K562 (cell line): ENCODE data around the gene NUCKS1. TPM values are rescaled to one million over a fixed set of nuclear protein-coding genes. Genes with fewer than 3 reads are reported as not detected.

ENCODE experiments used
- BRCA1 ChIP-seq, 2 experiments: fragments of 450-650 bp in 1 of 2; sonication (generic) in 1 of 2; formaldehyde crosslinking in 1 of 2; IDR thresholded peaks; 2 replicates each; pipeline versions ENCODE4 v1.5.0 to v1.6.1; 2017 to 2020; ENCODE audit warnings: mild to moderate bottlenecking in 1 of 2, missing genetic modification reagents in 1 of 2
- CC2D1A ChIP-seq: fragments of 450-650 bp; IDR thresholded peaks from 2 replicates; pipeline ENCODE4 v1.6.1; 2017; ENCODE audit warnings: mild to moderate bottlenecking
- CREM ChIP-seq: IDR thresholded peaks from 2 replicates; pipeline ENCODE4 v1.6.1; 2014; ENCODE audit warnings: antibody characterized with exemption, low read depth
- CTBP1 ChIP-seq: fragments of 450-650 bp; IDR thresholded peaks from 2 replicates; pipeline ENCODE4 v1.6.1; 2016; ENCODE audit warnings: borderline replicate concordance
- GTF2F1 ChIP-seq: IDR thresholded peaks from 2 replicates; pipeline ENCODE4 v1.6.1; 2011; ENCODE audit warnings: low read depth, low read length, improper control_type of control experiment
- ILF3 ChIP-seq: fragments of 450-650 bp; IDR thresholded peaks from 2 replicates; pipeline ENCODE4 v1.6.1; 2018; ENCODE audit warnings: antibody characterized with exemption, mild to moderate bottlenecking, moderate library complexity, borderline replicate concordance
- L3MBTL2 ChIP-seq: fragments of 450-650 bp; IDR thresholded peaks from 2 replicates; pipeline ENCODE4 v1.6.1; 2016; ENCODE audit warnings: mild to moderate bottlenecking, moderate library complexity
- NEUROD1 ChIP-seq: fragments of 150-350 bp; IDR thresholded peaks from 2 replicates; pipeline ENCODE4 v1.6.1; 2014; ENCODE audit warnings: borderline replicate concordance, low read length, low read depth; ENCODE audit not compliant: partially characterized antibody
- NFYB ChIP-seq: IDR thresholded peaks from 2 replicates; pipeline ENCODE4 v1.6.1; 2011; ENCODE audit warnings: mild to moderate bottlenecking, moderate library complexity; ENCODE audit not compliant: insufficient read length; ENCODE audit errors: extremely low read depth
- NONO ChIP-seq, 2 experiments: fragments of 200-400 bp in 1 of 2; fragments of 450-650 bp in 1 of 2; formaldehyde crosslinking in 1 of 2; IDR thresholded peaks; 2 replicates each; pipeline ENCODE4 v1.6.1; 2017; ENCODE audit warnings: low read depth in 2 of 2, mild to moderate bottlenecking in 2 of 2, moderate library complexity in 2 of 2, low read length in 1 of 2
- PTBP1 ChIP-seq: fragments of 200-400 bp; formaldehyde crosslinking; IDR thresholded peaks from 2 replicates; pipeline ENCODE4 v1.6.1; 2017; ENCODE audit warnings: low read depth, low read length
- RBBP5 ChIP-seq: fragments of 200-600 bp; sonication (generic); IDR thresholded peaks from 2 replicates; pipeline ENCODE4 v1.6.1; 2012; ENCODE audit warnings: borderline replicate concordance, mild to moderate bottlenecking, low read length, control low read depth, inconsistent platforms; ENCODE audit not compliant: insufficient read depth, poor library complexity, severe bottlenecking
- RHOXF2B ChIP-seq: fragments of 250-450 bp; sonication (Bioruptor Pico); conservative IDR thresholded peaks from 2 replicates; pipeline ENCODE4 v1.5.1; 2021
- SOX6 ChIP-seq: fragments of 450-650 bp; IDR thresholded peaks from 2 replicates; pipeline ENCODE4 v1.6.1; 2014; ENCODE audit warnings: mild to moderate bottlenecking
- STAT5A ChIP-seq: IDR thresholded peaks from 2 replicates; pipeline ENCODE4 v1.6.1; 2012; ENCODE audit warnings: low read length, inconsistent platforms, borderline replicate concordance
- TCF3 ChIP-seq: sonication (generic); formaldehyde crosslinking; IDR thresholded peaks from 2 replicates; pipeline ENCODE4 v1.4.0; 2020; ENCODE audit warnings: mild to moderate bottlenecking, missing genetic modification reagents
- ZC3H8 ChIP-seq: fragments of 450-650 bp; IDR thresholded peaks from 2 replicates; pipeline ENCODE4 v1.6.1; 2017
- ZNF121 ChIP-seq: sonication (generic); formaldehyde crosslinking; conservative IDR thresholded peaks from 2 replicates; pipeline ENCODE4 v1.8.0; 2022; ENCODE audit warnings: missing genetic modification reagents
- ZNF507 ChIP-seq: conservative IDR thresholded peaks from 2 replicates; pipeline ENCODE4 v1.6.1; 2017; ENCODE audit warnings: missing genetic modification characterization, missing compliant biosample characterization
- ZNF830 ChIP-seq: fragments of 250-450 bp; sonication (Bioruptor Pico); IDR thresholded peaks from 2 replicates; pipeline ENCODE4 v1.5.0; 2021; ENCODE audit warnings: mild to moderate bottlenecking
- polyA plus RNA-seq, 8 experiments: library from polyadenylated mRNA; depleted of rRNA in 4 of 8; stranded (reverse) in 5 of 8; unstranded in 3 of 8; fragments of >200 nt; fragmentation: Nextera tagmentation in 2 of 8; fragmentation: Illumina TruSeq in 1 of 8; extraction: Ambion mirVana in 2 of 8; extraction: Trizol in 1 of 8; gene quantifications; 2 replicates each; pipeline versions ENCODE4 v1.2.1 to v1.2.3, GENCODE V29; 2011 to 2014; ENCODE audit warnings: inconsistent platforms in 1 of 8, missing spikeins in 1 of 8
- total RNA-seq, 7 experiments: library from RNA; depleted of rRNA in 6 of 7; stranded (reverse); fragments of >200 nt in 6 of 7; fragmentation: Illumina TruSeq in 2 of 7; extraction: Trizol in 2 of 7; gene quantifications; 2 replicates each; pipeline versions ENCODE4 v1.2.1 to v1.2.3, GENCODE V29; 2011 to 2021; ENCODE audit warnings: low replicate concordance in 1 of 7
- TF ChIP-seq, protein P1 (sequence below): fragments of 450-650 bp; IDR thresholded peaks from one replicate; pipeline ENCODE4 v1.6.1; 2018; ENCODE audit warnings: mild to moderate bottlenecking, moderate library complexity; ENCODE audit not compliant: partially characterized antibody
- TF ChIP-seq, protein P2 (sequence below): fragments of 250-450 bp; sonication (Bioruptor Pico); IDR thresholded peaks from 2 replicates; pipeline ENCODE4 v1.4.0; 2020; ENCODE audit warnings: mild to moderate bottlenecking
- TF ChIP-seq, protein P3 (sequence below): fragments of 250-450 bp; sonication (Bioruptor Pico); IDR thresholded peaks from 2 replicates; pipeline ENCODE4 v1.9.0; 2021; ENCODE audit warnings: mild to moderate bottlenecking

The NUCKS1 gene
- total and polyA plus RNA-seq, 9 of the 15 experiments (the other 6 are each of a cell fraction or from before 2014, with no cell fraction given), result 66.7 to 244 (median 149) TPM

DNA sequence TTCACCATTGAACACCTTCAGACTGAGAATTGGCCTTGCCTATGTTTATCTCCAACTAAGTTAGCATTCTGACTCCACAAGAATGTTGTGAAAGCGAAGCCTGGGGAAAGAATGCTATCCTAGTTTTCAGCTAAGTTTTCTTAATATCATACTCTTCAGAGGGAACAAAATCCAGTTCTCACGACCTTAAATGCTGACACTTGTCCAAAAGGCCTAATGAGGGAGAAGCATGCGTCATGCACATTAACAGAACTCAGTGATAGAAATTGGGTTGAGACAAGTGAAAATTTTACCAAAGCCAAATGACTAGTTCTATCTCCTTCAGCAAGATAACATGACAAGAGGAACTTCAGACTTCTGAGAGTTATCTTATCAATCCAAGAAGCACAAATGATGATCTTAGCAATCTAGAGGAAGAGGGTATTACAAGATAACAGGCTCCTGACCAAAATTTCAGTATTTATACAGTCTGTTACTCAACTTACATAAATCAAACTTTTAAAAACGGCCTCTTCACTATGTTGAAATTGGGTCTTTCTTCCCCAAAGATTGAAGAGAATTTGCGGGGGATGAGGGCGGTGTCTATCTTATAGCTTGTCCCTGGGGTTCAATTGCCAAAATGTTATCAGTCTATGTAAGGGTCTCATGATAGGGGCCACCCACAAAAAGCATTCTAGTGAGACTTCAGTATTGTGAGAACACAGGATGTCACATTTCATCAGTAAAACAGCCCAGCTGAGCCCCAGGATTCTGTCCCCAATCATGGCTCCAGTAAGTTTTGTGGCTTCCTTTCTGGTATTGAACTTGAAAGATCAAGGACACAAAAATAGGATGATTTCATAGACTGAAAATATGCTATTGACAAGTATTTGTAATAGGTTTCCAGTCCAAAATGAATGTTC lies 43.1 kb downstream of the NUCKS1 start (continued):
- no peak for TF ChIP-seq RBBP5
- TF ChIP-seq L3MBTL2, result no peak
- no peak; a peak in 1 of 4 replicates for TF ChIP-seq NONO (IDR thresholded peaks at IDR 0.05; ENCODE audit: low read depth in 2 of 2, low read length in 1 of 2)
- TF ChIP-seq PTBP1, result no peak
- TF ChIP-seq ZC3H8, result no peak
- TF ChIP-seq, protein P1, sequence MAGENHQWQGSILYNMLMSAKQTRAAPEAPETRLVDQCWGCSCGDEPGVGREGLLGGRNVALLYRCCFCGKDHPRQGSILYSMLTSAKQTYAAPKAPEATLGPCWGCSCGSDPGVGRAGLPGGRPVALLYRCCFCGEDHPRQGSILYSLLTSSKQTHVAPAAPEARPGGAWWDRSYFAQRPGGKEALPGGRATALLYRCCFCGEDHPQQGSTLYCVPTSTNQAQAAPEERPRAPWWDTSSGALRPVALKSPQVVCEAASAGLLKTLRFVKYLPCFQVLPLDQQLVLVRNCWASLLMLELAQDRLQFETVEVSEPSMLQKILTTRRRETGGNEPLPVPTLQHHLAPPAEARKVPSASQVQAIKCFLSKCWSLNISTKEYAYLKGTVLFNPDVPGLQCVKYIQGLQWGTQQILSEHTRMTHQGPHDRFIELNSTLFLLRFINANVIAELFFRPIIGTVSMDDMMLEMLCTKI, result no peak
- TF ChIP-seq ZNF830, result no peak
- no peak for TF ChIP-seq BRCA1 (IDR thresholded peaks at IDR 0.05)
- no peak for TF ChIP-seq BRCA1 (CRISPR knock-in tag; IDR thresholded peaks at IDR 0.05)
- no peak for TF ChIP-seq NFYB
- no peak for TF ChIP-seq ZNF507 (tag)
- TF ChIP-seq TCF3 (CRISPR knock-in tag), result peak; percentile 61; the same call in 1 of the 2 replicates
- TF ChIP-seq, protein P2, sequence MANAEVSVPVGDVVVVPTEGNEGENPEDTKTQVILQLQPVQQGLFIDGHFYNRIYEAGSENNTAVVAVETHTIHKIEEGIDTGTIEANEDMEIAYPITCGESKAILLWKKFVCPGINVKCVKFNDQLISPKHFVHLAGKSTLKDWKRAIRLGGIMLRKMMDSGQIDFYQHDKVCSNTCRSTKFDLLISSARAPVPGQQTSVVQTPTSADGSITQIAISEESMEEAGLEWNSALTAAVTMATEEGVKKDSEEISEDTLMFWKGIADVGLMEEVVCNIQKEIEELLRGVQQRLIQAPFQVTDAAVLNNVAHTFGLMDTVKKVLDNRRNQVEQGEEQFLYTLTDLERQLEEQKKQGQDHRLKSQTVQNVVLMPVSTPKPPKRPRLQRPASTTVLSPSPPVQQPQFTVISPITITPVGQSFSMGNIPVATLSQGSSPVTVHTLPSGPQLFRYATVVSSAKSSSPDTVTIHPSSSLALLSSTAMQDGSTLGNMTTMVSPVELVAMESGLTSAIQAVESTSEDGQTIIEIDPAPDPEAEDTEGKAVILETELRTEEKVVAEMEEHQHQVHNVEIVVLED, result no peak; the same call in 1 of the 2 replicates
- no peak for TF ChIP-seq ILF3
- TF ChIP-seq, protein P3, sequence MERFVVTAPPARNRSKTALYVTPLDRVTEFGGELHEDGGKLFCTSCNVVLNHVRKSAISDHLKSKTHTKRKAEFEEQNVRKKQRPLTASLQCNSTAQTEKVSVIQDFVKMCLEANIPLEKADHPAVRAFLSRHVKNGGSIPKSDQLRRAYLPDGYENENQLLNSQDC (CRISPR knock-in tag), result no peak
- no peak for TF ChIP-seq CC2D1A
- TF ChIP-seq CREM, result peak; percentile 23; the same call in 1 of the 2 replicates
- no peak for TF ChIP-seq STAT5A
- no peak for TF ChIP-seq GTF2F1
- no peak for TF ChIP-seq RHOXF2B (CRISPR knock-in tag)
- peak; percentile 89 for TF ChIP-seq SOX6
- no peak for TF ChIP-seq NEUROD1
- TF ChIP-seq ZNF121 (CRISPR knock-in tag), result no peak
- peak; percentile 86; the same call in 1 of the 2 replicates for TF ChIP-seq CTBP1
